OCI-LY3 (cell line): Measurements from ENCODE around the gene ERBB4.
A peak's percentile ranks its signal among the peaks of the same experiment; 100 is the strongest.

Source experiments
- H2AFZ ChIP-seq: fragments of 200-600, 300-600 bp; shearing (Covaris generic); 2 replicates; pipeline ENCODE4 v1.6.0; 2014; ENCODE audit warnings: antibody characterized with exemption, low read depth, low read length
- H3K27ac ChIP-seq: fragments of 200-600, 300-600 bp; sonication (generic); 2 replicates; pipeline ENCODE4 v1.5.1; 2014; ENCODE audit warnings: mild to moderate bottlenecking, low read length, moderate library complexity, mixed read lengths
- H3K27me3 ChIP-seq: fragments of 200-600, 300-600 bp; sonication (generic); 2 replicates; pipeline ENCODE4 v1.6.1; 2014; ENCODE audit warnings: low read depth, low read length, mixed read lengths
- H3K36me3 ChIP-seq: fragments of 200-600, 300-600 bp; sonication (generic); replicated peaks from 2 replicates; pipeline ENCODE3; 2014; ENCODE audit warnings: low read depth, low read length, mixed read lengths
- H3K4me1 ChIP-seq: fragments of 300-600, 200-600 bp; sonication (generic); 2 replicates; pipeline ENCODE4 v1.6.1; 2014; ENCODE audit warnings: low read length, mixed read lengths
- H3K4me2 ChIP-seq: fragments of 200-600, 300-600 bp; sonication (generic); 2 replicates; pipeline ENCODE4 v1.6.1; 2014; ENCODE audit warnings: low read length, mixed read lengths
- H3K4me3 ChIP-seq: fragments of 300-600, 200-600 bp; sonication (generic); 2 replicates; pipeline ENCODE4 v1.5.1; 2014; ENCODE audit warnings: antibody characterized with exemption, mild to moderate bottlenecking, low read length, moderate library complexity
- H3K79me2 ChIP-seq: fragments of 300-600, 200-600 bp; shearing (Covaris generic); 2 replicates; pipeline ENCODE4 v1.6.1; 2014; ENCODE audit warnings: mild to moderate bottlenecking, low read length, mixed read lengths
- H3K9ac ChIP-seq: fragments of 300-600, 200-600 bp; shearing (Covaris generic); 2 replicates; pipeline ENCODE4 v1.6.0; 2014; ENCODE audit warnings: mild to moderate bottlenecking, low read length, moderate library complexity
- H3K9me3 ChIP-seq: fragments of 200-600, 300-600 bp; shearing (Covaris generic); 2 replicates; pipeline ENCODE4 v1.6.1; 2014; ENCODE audit warnings: low read length, mixed read lengths; ENCODE audit not compliant: insufficient read depth
- H4K20me1 ChIP-seq: fragments of 200-600, 300-600 bp; sonication (generic); 2 replicates; pipeline ENCODE4 v1.6.1; 2016; ENCODE audit warnings: low read length, mixed read lengths; ENCODE audit not compliant: insufficient read depth
- CTCF ChIP-seq: fragments of 200-600, 300-600 bp; sonication (generic); IDR thresholded peaks from 2 replicates; pipeline ENCODE4 v1.5.1; 2014; ENCODE audit warnings: antibody characterized with exemption, low read length, low read depth
- EZH2phosphoT487 ChIP-seq: fragments of 200-600 bp; shearing (Covaris generic); IDR thresholded peaks from 2 replicates; pipeline ENCODE4 v1.6.1; 2018; ENCODE audit warnings: antibody characterized with exemption, mixed run types, low read depth

The ERBB4 gene

DNA sequence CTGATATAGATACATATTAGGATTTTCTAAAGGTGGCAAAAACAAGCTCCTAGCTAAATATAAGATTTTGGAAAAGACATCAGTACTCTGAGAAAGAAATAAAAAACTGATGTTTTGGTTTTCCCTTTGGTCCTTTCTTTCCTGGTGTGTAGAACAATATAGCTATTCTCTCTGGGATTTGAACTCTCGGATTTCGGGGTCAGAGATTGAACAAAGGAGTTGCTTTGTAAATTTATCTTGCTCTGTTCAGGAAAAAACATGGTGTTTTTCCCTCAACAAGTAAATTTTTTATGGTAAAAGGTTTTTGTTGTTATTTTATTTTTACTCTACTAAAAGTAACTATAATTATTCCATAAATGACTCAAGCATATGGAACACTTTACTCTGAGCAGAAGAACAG, 889.3 kb downstream of the ERBB4 start:
- H4K20me1 ChIP-seq = no peaks in the 10 kb centered on the region
- no peak overlapping the region for H3K27ac ChIP-seq
- H3K36me3 ChIP-seq = no peaks in the 10 kb centered on the region
- H3K4me3 ChIP-seq = no peak overlapping the region
- H3K4me1 ChIP-seq = no peaks in the 10 kb centered on the region
- H3K27me3 ChIP-seq = no peaks in the 10 kb centered on the region
- no peak overlapping the region for H3K4me2 ChIP-seq
- no peak for TF ChIP-seq EZH2phosphoT487
- TF ChIP-seq CTCF = no peak
- no peak overlapping the region for H3K9ac ChIP-seq
- no peaks in the 10 kb centered on the region for H3K79me2 ChIP-seq
- no peaks in the 10 kb centered on the region for H3K9me3 ChIP-seq
- H2AFZ ChIP-seq = no peak overlapping the region; the same call in 1 of the 2 replicates

DNA sequence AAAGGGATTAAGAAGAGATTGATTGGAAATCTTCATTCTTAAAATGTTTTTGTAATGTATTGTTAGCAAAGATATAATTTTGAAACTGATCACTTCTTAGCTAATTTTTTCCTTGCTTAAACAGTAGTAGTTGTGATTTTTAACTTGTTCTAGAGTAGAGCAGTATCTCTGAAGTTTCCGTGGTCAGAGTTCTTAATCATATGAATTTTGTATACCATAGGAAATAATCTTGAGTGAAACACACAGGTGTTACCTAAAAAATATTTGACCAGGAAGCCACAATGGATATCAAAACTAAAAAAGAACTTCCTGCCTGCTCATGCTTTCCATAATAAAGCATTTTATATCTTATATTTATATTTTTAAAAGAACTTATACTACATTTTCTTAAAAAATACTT, 907.1 kb downstream of the ERBB4 start:
- no peak overlapping the region for H2AFZ ChIP-seq
- no peak for TF ChIP-seq CTCF
- no peak for TF ChIP-seq EZH2phosphoT487
- H3K36me3 ChIP-seq = no peaks in the 10 kb centered on the region
- H3K9ac ChIP-seq = no peak overlapping the region
- H3K27me3 ChIP-seq = no peaks in the 10 kb centered on the region
- H3K27ac ChIP-seq = no peak overlapping the region
- no peaks in the 10 kb centered on the region for H3K4me1 ChIP-seq
- no peak overlapping the region for H3K4me3 ChIP-seq
- H3K4me2 ChIP-seq = no peak overlapping the region
- no peaks in the 10 kb centered on the region for H3K9me3 ChIP-seq
- H4K20me1 ChIP-seq = no peaks in the 10 kb centered on the region
- no peaks in the 10 kb centered on the region for H3K79me2 ChIP-seq

DNA sequence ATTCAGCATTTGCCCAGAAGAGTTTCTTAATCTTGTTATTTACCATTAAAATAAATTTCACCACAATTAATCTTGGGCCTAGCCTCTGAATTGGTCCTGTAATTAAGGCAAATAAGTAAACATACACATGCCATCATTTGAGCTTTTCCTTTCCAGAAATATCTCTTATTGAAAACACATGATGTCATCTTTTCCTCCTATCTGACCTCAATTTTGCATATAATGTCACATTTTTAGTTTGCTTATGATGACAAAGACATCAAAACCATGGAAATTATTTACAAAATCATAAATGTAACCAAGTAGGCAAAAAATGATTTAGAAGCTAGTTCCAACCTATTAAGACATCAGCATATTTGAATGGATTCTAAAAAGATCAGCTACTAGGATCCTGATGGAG, 915.5 kb downstream of the ERBB4 start:
- TF ChIP-seq CTCF (no peak), EZH2phosphoT487 (no peak)
- H3K4me1 ChIP-seq = no peaks in the 10 kb centered on the region

DNA sequence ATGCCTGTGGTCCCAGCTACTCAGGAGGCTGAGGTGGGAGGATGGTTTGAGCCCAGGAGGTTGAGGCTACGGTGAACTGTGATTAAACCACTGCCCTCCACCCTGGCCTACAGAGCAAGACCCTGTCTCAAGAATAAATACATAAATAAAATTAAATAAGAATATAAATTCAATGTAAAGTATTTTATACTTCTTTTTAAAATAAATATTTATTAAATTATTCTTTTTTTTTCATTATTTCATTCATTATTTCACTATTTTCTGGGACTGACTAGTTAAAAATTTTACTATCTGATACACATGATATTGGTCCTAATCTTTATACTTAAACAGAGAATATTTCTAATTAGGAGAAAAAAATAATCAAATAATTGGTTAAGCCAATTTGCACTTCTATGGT, 917.6 kb downstream of the ERBB4 start:
- Histone ChIP-seq H2AFZ (peak overlapping the region; percentile 54; the same call in 1 of the 2 replicates), H3K4me2 (no peak overlapping the region), H3K27me3 (no peaks in the 10 kb centered on the region), H3K79me2 (no peaks in the 10 kb centered on the region), H3K27ac (no peak overlapping the region), H3K9ac (no peak overlapping the region), H3K36me3 (no peaks in the 10 kb centered on the region), H3K4me1 (no peaks in the 10 kb centered on the region), H4K20me1 (no peaks in the 10 kb centered on the region), H3K4me3 (no peak overlapping the region), H3K9me3 (no peaks in the 10 kb centered on the region)
- TF ChIP-seq EZH2phosphoT487 (no peak), CTCF (no peak)

More for the DNA sequence above, 915.5 kb downstream of the ERBB4 start:
- no peaks in the 10 kb centered on the region for H3K36me3 ChIP-seq
- H2AFZ ChIP-seq = no peak overlapping the region; the same call in 1 of the 2 replicates
- no peaks in the 10 kb centered on the region for H3K27me3 ChIP-seq
- no peaks in the 10 kb centered on the region for H3K9me3 ChIP-seq
- H3K4me2 ChIP-seq = no peak overlapping the region
- H3K9ac ChIP-seq = no peak overlapping the region
- no peaks in the 10 kb centered on the region for H3K79me2 ChIP-seq
- H3K27ac ChIP-seq = no peak overlapping the region
- H4K20me1 ChIP-seq = no peaks in the 10 kb centered on the region
- no peak overlapping the region for H3K4me3 ChIP-seq
